Psoas muscle (tissue), 8 donors: ENCODE data around the gene FBXW5. TPM values are rescaled to one million over a fixed set of nuclear protein-coding genes. Genes with fewer than 3 reads are reported as not detected.

Source experiments
- ATAC-seq, 4 donors: fragments of 200-7000 bp; cut with Tn5 transposase; one replicate each; pipeline ENCODE4 v1.9.1; 2020; ENCODE audit warnings: moderate library complexity in 3 of 4, mild to moderate bottlenecking in 2 of 4
- DNase-seq, 2 donors: peaks; one replicate each; pipeline ENCODE4 v3.0.0-alpha.2; 2020
- H3K27ac ChIP-seq: fragments of 200-600 bp; one replicate; pipeline ENCODE4 v1.8.0; 2022
- H3K27me3 ChIP-seq, 3 donors: fragments of 200-600 bp in 1 of 3; one replicate each; pipeline versions ENCODE4 v1.6.1 to v1.8.0; 2013 to 2022; ENCODE audit warnings: low read length in 2 of 3, mild to moderate bottlenecking in 2 of 3, moderate library complexity in 1 of 3; ENCODE audit not compliant: insufficient read depth in 3 of 3
- H3K36me3 ChIP-seq, 2 donors: fragments of 200-600 bp in 1 of 2; one replicate each; pipeline versions ENCODE4 v1.6.1 to v1.8.0; 2013 to 2022; ENCODE audit warnings: low read depth in 1 of 2, mild to moderate bottlenecking in 1 of 2, moderate library complexity in 1 of 2; ENCODE audit not compliant: insufficient read depth in 1 of 2
- H3K4me1 ChIP-seq: fragments of 200-600 bp; one replicate; pipeline ENCODE4 v1.8.0; 2022
- H3K4me3 ChIP-seq: fragments of 200-600 bp; one replicate; pipeline ENCODE4 v1.8.0; 2022; ENCODE audit warnings: mild to moderate bottlenecking
- H3K9me3 ChIP-seq: fragments of 200-600 bp; one replicate; pipeline ENCODE4 v1.8.0; 2022
- CTCF ChIP-seq: fragments of 200-600 bp; IDR thresholded peaks from one replicate; pipeline ENCODE4 v1.8.0; 2022; ENCODE audit warnings: antibody characterized with exemption
- WGBS, 3 donors: extraction: QIAGEN DNeasy Blood & Tissue Kit; methylation state at CpG; one replicate each; pipeline versions ENCODE4 v1.1.6 to v1.1.7; 2013; 5-methylcytosine and 5-hydroxymethylcytosine counted together
- intact Hi-C, 2 donors: fragments of 100-400 bp; cut with DNase I; formaldehyde crosslinking; loops; one replicate each; pipeline versions ENCODE4 v1.11.0 to v1.14.2; 2022
- polyA plus RNA-seq, 3 donors: library from polyadenylated mRNA; stranded (reverse); fragments of 200-250 nt; gene quantifications; one replicate each; pipeline ENCODE4 v1.2.3, GENCODE V29; 2013
- total RNA-seq, 4 donors: library from RNA; stranded (reverse); fragmentation: NEBNext Ultra II Directional in 2 of 4; extraction: Animal tissue kit (Norgen Biotek cat#: 25700) in 2 of 4; gene quantifications; one replicate each; pipeline versions ENCODE4 v1.2.1 to v1.2.4, GENCODE V29; 2021 to 2023
- donor health status: healthy with polysubstance abuse.
- donor health status: DM: no; HTN: no; CAD: no; lungs with moderate emphysema.
- donor health status: Bipolar disorder and iron deficiency.
- donor health status: healthy.
- donor health status: DM: yes; HTN: yes; CAD: no.
- donor health status: DM: no; HTN: no; CAD: no.
- donor health status: DM: no; HTN: no; CAD: no.
- donor health status: DM: yes; HTN: yes; CAD: no.

The FBXW5 gene
- total and polyA plus RNA-seq, 7 donors: 135 to 261 (median 202) TPM

GRCh38 chr9:136917902-136918301, 26.6 kb downstream of the FBXW5 start:
- WGBS, 3 donors: 84 to 95% (median 86%) methylated on average over 11 of the region's 11 CpGs
- Histone ChIP-seq H3K4me1 (no peaks in the 10 kb centered on the region), H3K36me3 (peaks cover 0 to 72% of the 10 kb centered on the region in 2 donors), H3K27me3 (no peaks in the 10 kb centered on the region), H3K27ac (no peak overlapping the region), H3K9me3 (no peaks in the 10 kb centered on the region), H3K4me3 (no peak overlapping the region)
- no peak for ATAC-seq
- intact Hi-C loops: no loop called here
- DNase-seq: no peak
- TF ChIP-seq CTCF: no peak

GRCh38 chr9:136916330-136917184, 28.0 kb downstream of the FBXW5 start:
- Histone ChIP-seq H3K27me3 (no peaks in the 10 kb centered on the region), H3K27ac (no peak overlapping the region), H3K36me3 (peaks cover 0 to 80% of the 10 kb centered on the region in 2 donors), H3K4me1 (no peaks in the 10 kb centered on the region), H3K4me3 (no peak overlapping the region), H3K9me3 (no peaks in the 10 kb centered on the region)
- no peak for TF ChIP-seq CTCF
- intact Hi-C loops: no loop called here
- DNase-seq (no peak), ATAC-seq (no peak)
- 88 to 91% (median 88%) methylated on average over 32 of the region's 32 CpGs for WGBS, 3 donors

- ATAC-seq: no peak
- Histone ChIP-seq H3K4me3 (no peak overlapping the region), H3K9me3 (no peaks in the 10 kb centered on the region), H3K4me1 (no peaks in the 10 kb centered on the region), H3K27ac (no peak overlapping the region), H3K36me3 (peaks cover 0 to 80% of the 10 kb centered on the region in 2 donors), H3K27me3 (no peaks in the 10 kb centered on the region)
- no peak for DNase-seq
- WGBS, 3 donors: 87% methylated on average over 21 of the region's 21 CpGs
- TF ChIP-seq CTCF: no peak
- intact Hi-C loops: no loop called here
These were observed 28.8 kb downstream of the FBXW5 start for GRCh38 chr9:136915632-136916329.

GRCh38 chr9:136913701-136914438, 30.7 kb downstream of the FBXW5 start:
- intact Hi-C loops: no loop called here
- Histone ChIP-seq H3K36me3 (peaks cover 0 to 86% of the 10 kb centered on the region in 2 donors), H3K9me3 (no peaks in the 10 kb centered on the region), H3K4me3 (no peak overlapping the region), H3K27ac (no peak overlapping the region), H3K4me1 (no peaks in the 10 kb centered on the region), H3K27me3 (no peaks in the 10 kb centered on the region)
- 91 to 93% (median 92%) methylated on average over 16 to 17 of the region's 17 CpGs for WGBS, 3 donors
- DNase-seq: no peak
- peak in 1 of 4 donors; percentile 7 for ATAC-seq
- no peak for TF ChIP-seq CTCF
